GM21447 (cell line): ENCODE results near the gene PRAF2.

Experiments used
- ATAC-seq: cut with Tn5 transposase; IDR thresholded peaks from one replicate; pipeline ENCODE4 v1.9.1; 2021; ENCODE audit not compliant: unreplicated experiment

PRAF2 gene

DNA sequence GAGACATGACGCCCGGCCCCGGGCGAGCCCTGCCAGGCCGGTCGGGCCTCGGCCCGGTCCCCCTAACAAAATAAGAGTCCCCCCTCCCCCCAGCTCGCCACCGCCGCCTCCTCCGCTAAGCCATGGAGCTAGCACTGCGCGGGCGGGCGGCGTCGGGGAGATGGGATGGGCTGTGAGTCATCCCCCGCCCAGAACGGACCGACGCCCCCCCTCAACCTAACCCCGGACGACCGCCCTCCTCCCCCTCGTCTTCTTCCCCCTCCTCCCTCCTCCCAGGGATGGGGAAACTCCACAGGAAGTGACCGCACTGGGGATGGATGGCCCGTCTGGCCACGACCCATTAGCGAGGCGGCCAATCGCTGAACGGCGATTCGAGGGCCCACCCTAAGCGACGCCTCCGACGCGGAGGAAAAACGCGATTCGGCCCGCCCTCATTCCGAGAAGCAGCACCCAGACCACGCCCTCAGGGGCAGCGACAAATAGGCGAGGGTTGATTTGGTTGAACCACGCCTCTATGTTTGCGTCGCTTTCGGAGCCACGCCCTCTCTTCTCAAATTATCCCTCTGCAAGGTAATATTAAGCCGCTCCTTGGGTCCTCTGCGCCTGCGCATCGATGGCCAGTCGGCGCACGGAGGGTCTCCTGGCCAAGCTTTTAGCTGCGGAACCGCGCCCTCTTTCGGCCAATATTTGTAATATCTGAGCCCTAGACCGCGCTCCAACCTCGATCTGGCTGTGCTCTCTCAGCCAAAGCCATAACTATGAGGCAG lies 30.4 kb downstream of the PRAF2 start, which contains the start of gene TFE3:
TSS of gene TFE3 (minus strand) at position 138 of the 767 bp plus-strand sequence. CDS start at position 7, 131 bp downstream.
- peak; percentile 89 for ATAC-seq

DNA sequence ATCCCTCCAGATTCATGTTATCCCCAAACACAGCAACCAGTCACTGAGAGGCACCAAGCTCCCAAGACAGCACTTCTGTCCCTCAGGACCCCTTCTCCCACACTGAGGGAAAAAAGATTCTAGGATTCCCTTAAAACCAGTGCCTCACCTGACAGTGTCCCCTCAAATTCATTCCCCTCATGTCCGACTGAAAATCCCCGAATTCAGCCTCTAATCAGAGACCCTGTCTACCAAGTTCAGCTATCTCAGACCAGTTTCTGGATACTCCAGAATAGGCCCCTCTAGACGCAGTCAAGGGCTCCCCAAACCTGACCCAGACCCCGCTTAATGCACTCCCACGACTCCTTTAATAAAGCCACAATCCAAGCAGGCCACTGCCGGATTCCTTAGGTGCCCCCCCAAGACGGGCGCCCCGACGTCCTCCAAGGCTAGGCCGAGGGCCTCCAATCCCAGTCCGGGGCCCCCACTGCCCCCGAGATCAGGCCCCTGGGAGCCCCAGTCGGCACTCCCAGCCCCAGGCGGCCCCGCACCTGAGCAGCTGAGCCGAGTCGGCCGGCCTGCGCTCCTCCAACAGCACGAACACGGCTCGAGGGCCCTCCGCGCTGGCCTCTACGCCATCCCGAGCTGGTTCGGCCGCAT lies 31.1 kb downstream of the PRAF2 start:
- no peak for ATAC-seq

DNA sequence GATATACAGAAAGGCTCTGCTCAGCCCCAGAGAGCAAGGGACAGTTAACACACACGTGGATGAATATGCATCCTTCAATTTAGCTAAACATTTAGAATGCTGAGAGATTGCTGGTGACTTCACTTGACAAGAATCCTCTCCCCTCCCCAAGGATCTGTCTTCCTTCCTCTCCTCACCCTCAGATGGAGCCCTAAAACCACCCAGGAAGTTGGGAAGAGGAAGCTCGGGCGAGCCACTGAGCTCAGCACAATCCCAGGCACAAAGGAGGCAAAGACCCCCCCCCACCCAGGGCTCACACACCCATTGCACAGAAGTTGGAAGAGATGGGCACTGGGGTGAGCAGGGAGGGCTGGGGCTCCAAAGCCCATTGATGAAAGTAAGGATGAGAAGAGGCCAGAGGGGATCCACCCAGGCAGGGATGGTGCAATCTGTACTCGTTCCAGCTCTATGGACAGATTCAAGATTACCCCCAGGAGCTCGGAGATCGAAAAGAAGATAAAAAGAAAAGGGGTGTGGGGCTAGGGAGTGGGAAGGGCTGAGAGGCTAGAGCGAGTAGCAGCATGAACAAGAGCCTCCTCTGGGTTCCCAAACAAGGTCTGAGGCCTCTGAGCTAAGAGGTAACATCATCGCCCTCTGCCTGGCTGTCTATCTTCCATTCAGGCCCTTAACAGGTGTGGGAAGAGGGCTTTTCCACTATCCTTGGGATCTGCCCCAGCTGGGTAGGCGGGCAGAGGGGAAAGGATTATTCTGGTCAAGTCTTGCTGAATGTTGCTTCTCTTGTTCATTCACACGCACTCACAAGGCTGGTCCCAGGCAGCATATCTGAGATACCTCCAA lies 31.8 kb downstream of the PRAF2 start:
- no peak for ATAC-seq

GRCh38 chrX:49040376-49040955 lies 33.3 kb downstream of the PRAF2 start:
- ATAC-seq = no peak

DNA sequence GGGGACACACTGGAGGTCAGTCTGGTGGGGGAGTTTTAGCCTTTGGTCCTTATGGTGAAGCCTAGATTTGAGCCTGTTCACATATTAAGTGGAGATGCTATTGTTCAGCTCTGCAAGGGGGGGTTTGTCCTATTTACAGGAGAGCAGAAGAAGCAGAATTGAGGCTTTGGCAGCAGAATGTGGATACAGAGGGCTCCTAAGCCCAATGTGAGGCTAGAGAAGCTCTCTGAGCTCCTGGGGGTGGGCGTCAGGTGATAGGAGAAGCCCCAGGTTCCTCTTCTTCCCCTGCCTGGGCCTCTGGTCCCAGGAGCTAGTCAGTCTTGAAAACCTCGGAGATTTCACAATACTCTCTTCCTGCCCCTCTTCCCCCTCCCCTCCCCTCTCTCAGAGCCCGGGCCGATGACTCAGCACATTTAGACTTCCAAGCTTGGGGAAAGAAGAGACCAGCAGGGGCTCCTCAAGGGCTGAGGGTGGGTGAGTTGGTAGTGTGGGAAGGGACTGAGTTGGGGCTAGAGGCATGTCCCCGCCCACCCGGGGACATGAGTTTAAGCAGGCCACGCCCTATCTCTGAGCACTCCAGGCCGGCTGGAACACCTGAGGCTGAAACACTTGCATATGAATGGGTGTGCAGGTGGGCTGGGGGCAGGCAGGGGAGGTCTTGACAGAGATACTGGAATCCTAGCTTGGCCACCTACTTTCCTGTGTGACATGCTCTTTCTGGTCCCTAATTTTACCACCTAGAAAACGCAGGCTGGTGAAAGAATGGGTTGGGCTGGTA lies 34.0 kb downstream of the PRAF2 start:
- ATAC-seq = no peak

DNA sequence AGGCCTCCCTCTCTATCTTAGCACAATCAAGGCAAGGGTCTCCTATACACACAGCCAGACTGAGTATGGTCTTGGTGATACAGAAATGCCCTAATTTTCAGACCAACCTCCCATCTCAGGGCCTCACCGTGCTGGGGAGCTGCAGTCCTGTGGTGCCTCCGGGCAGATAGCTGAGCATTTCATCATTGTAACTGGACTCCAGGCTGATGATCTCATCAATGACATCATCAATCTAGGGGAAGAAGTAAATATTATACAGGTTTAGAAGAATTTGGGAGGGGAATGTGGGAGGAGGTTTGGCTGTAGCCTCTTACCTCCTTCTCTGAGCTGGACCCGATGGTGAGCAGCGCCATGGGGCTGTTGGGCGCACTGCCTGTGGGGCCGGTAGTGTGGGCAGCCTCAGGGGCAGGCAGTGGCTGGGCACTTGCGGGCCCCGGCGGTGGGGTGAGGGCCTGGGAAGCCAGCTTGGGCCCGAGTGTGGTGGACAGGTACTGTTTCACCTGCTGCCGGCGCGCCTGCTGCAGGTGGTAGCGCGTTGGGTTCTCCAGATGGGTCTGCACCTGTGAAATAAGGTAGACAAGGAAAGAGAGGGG lies 35.8 kb downstream of the PRAF2 start:
- ATAC-seq = no peak

GRCh38 chrX:49030283-49030682 lies 43.5 kb downstream of the PRAF2 start:
- ATAC-seq = no peak

- ATAC-seq = no peak
Measured at GRCh38 chrX:49029876-49030275, 43.9 kb downstream of the PRAF2 start.
